DMS79 (cell line): ENCODE data around the gene APOA4.

Experiments
- DNase-seq: peaks from one replicate; lab custom pipeline; 2025; lab: John Stamatoyannopoulos, UW

The APOA4 gene

GRCh38 chr11:116823031-116823843 lies at the start of gene APOA4:
APOA4 (minus strand) TSS chr11:116823304; CDS start chr11:116823191, 113 bp downstream.
- no peak for DNase-seq

DNA sequence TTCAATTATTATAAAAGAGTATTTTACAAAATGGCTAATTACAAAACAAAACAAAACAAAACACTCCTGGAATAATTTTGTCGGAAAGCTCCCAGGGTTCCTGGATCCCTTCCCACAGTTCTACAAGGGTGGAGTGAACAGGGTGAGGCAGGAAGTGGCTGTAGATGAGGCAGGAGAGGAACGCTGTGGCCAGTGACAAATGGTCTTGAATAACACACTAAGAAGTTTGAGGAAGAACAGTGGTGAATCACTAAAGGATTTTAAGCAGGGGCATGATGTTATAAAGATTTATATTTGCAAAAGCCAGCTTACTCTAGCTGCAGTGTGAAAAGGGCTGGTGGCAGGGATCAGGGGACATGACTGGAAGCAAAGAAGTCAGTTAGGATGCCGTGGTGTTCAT lies 48.1 kb upstream of the APOA4 start:
- no peak for DNase-seq

GRCh38 chr11:116870054-116870453 lies 47.0 kb upstream of the APOA4 start:
- no peak for DNase-seq

GRCh38 chr11:116869610-116870009 lies 46.5 kb upstream of the APOA4 start:
- no peak for DNase-seq

DNA sequence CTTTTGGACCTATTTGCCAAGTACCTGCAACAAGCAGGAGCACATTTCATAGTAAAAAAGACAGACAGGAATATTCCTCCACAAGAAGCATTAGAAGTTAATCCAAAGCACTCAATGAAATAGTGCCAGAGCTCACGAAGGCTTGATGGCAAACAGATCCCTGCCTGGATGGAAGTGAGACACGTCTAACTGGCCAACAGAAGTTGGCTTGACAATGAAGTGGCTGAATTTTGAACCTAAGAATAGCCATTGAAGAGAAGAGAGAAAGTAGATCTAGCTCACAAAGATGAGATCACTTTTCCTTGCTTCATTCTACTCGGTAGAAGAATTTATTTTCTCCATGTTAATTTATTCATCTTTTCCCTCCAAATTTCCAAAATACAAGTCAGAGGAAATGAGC lies 45.0 kb upstream of the APOA4 start:
- DNase-seq: no peak

DNA sequence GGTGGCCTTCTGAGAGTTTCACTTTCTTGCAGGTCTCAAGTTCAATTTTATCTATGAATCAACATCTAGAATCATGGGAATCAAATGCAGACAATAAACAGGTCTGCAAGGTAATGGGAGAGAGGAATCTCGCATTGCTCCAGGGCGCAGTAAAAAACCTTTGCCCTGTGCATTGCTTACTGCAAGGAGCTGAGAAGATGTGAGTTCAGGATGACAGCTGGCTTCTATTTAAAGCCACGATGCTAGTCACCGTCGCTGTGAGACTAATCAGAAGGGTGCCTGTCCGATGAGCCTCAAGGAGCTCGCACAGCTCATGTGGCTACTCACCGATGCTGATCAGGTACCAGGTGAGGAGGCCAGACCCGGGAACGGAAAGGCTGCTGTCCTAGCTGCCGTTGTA lies 44.5 kb upstream of the APOA4 start:
- DNase-seq: no peak

GRCh38 chr11:116866804-116867455 lies 43.8 kb upstream of the APOA4 start:
- no peak for DNase-seq

- no peak for DNase-seq
Observed at GRCh38 chr11:116865696-116866095, 42.6 kb upstream of the APOA4 start.

GRCh38 chr11:116864531-116864930 lies 41.4 kb upstream of the APOA4 start:
- no peak for DNase-seq

- no peak for DNase-seq
Observed at GRCh38 chr11:116862951-116863350, 39.8 kb upstream of the APOA4 start.

GRCh38 chr11:116862185-116862584 lies 39.1 kb upstream of the APOA4 start:
- DNase-seq: no peak

DNA sequence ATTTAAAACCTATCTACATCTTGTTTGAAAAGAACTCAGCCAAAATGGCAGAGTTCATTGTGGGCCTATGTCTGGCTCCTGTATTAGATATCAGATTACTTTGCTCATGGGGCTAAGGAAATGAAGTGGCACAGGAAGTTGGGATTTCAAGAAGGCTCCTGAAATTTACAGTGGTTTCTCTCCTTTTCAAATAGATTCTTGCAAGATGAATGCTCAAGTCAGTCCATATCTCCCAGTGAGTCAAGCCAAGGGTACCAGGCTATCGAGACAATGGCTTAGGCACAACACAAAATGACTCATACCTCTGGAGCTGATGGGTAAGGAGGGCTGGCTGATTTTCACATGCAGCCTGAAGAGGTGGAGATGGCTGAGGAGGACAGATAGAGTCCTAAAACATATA lies 38.4 kb upstream of the APOA4 start:
- no peak for DNase-seq

DNA sequence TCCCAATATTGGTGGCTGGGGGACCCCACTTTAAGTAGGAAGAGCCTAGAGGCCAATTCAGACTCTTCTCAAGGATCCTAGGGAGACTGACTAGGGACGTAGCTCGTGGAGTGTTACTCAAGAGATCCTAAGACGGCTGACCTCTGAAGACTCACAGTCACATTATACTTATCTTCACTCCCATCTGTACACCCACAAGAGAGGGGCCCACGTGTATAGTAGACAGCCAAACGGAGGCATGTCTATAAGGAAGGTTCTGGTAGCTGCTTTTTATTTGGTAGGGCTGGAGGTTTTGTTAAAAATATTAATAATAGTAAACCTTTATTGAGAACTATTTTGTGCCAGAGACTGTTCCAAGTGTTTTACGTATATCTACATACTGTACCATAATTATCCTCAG lies 37.2 kb upstream of the APOA4 start:
- no peak for DNase-seq

DNA sequence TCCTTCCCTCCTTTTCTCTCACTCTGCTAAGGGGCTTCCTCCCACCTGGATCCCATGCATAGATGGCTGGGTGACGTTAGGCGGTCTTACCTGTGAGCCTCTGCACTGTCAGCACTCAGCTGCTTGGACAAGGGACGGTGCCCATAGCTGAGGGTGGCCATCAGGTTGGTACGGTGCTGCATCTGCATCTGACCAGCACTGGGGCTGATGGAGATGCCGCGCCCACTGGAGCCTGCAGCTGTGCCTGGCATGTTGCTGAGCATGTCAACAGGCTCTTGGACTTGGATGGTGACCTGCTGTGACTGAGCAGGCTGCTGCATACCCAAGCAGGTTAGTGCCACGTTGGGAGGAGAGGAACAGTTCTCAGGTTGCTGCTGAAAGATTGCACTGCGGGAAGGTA lies 36.1 kb upstream of the APOA4 start:
- no peak for DNase-seq

GRCh38 chr11:116857936-116858335 lies 34.8 kb upstream of the APOA4 start:
- no peak for DNase-seq

- DNase-seq: no peak
Observed at GRCh38 chr11:116857316-116857715, 34.2 kb upstream of the APOA4 start.

DNA sequence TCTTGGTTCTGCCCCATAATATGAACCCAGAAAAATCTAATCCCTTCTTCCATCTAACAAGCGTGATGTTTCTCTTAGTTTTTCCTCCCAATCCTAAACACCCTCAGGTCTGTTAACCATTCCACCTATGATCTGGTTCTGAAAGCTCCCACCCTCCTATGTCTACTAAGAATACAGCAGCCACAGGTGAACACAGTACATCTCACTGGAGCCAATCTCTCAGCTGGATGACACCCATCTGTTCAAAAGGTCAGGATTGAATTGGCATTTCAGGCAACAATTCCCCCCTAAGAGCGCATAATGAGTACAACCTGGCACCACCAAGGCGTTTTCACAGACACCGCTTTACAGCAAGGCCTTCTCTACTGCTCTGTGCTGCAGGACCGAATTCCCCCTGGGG lies 33.3 kb upstream of the APOA4 start:
- DNase-seq: no peak

DNA sequence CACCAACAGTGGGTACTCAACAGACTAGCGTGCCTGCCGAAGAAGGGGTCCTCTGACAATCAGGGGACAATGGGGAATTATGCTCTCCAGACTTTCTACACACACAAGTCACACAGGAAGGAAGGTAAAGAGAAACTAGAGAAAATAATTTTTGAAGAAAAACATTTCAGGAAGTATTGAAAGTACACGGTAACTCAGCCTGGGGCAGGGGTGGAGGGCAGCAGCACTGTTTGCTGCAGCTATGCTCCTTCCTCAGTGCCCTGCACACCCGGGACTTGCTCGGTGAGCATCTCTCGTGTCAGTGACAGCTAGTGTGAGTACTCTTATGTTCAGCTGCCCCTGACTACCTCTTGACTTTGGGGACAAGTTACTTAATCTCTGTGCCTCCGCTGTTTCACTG lies 32.3 kb upstream of the APOA4 start:
- DNase-seq: no peak

DNA sequence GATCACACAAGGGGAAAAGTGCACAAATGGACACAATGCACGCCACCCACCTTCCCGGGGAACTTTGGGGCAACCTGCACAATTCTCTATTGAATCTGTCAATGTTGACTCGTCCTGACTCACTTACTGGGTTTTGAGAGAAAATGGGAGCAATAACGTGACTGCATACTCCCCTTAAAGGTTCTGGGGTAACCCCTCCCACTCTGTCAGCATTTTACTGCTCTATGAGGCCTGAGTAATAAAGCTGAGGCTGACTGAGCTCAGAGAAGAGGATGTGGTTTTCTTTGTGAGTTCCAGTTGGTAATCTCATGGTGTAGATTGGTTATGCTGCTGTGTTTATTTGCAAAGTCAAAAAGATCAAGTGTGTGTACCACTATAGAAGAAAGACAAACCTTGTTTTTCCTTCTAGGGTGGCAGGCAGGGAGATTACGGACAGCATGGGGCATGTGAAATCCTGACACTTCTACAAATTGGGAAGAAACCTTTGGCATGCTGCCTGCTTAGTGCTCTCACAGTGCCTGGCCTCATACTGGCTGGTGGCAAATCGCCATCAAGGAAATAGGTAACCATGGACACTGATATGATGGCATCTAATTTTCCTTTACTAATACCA lies 30.5 kb upstream of the APOA4 start:
- DNase-seq: no peak

DNA sequence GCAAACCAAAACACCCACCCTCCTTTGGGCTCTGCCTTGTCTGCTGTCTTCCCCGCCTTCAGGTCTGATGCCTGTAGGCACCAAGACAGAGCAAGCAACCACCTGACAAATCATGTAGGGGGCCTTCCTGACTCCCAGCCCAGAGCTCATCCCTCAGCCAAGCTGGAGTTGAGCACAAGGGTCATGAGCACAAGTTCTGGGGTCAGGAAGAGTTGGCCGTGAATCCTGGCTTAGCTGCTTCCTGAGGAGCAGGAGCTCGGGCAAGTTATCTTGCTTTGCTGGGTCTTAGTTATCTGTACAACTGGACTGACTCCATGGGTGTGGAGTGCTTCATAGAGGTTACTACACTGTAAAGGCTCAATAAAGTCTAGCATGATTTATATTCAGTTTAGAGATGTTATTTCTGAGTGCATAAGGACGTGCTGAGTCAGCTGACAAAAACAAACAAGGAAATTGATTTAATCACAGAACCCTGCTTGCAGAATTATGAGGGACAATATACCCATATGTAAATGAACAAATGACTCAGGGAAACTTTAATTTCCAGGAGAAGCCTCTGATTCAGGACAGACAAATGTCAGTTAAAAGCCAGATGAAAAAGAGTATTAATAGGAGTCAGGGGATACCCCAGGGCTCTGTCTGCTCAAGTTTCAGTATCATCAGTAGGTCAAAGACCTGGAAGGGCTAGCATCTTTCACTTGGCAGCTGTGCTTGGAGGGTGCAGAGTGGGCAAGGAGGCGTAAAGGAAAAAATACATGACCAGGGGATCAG lies 29.3 kb upstream of the APOA4 start:
- DNase-seq: no peak

- DNase-seq: no peak
Observed at GRCh38 chr11:116851626-116852025, 28.5 kb upstream of the APOA4 start.

GRCh38 chr11:116849486-116849885 lies 26.4 kb upstream of the APOA4 start:
- no peak for DNase-seq

GRCh38 chr11:116849060-116849459 lies 26.0 kb upstream of the APOA4 start:
- no peak for DNase-seq
